Colonic mucosa (tissue), 4 donors: ENCODE data around the gene UBXN6. TPM values are rescaled to one million over a fixed set of nuclear protein-coding genes. Genes with fewer than 3 reads are reported as not detected.

ENCODE experiments used
- DNase-seq: peaks from one replicate; pipeline ENCODE4 v3.0.0-alpha.2; 2020
- H3K27ac ChIP-seq: fragments of 200-600 bp; one replicate; pipeline ENCODE4 v1.8.0; 2021
- H3K27me3 ChIP-seq: fragments of 200-600 bp; one replicate; pipeline ENCODE4 v1.8.0; 2021
- H3K36me3 ChIP-seq: fragments of 200-600 bp; one replicate; pipeline ENCODE4 v1.8.0; 2021
- H3K4me1 ChIP-seq: fragments of 200-600 bp; one replicate; pipeline ENCODE4 v1.8.0; 2021; ENCODE audit warnings: mild to moderate bottlenecking
- H3K4me3 ChIP-seq: fragments of 200-600 bp; one replicate; pipeline ENCODE4 v1.8.0; 2021
- H3K9ac ChIP-seq, 2 donors: one replicate each; pipeline ENCODE4 v1.7.0; 2013; ENCODE audit warnings: control low read depth in 2 of 2, low read depth in 2 of 2, low read length in 2 of 2
- H3K9me3 ChIP-seq: fragments of 200-600 bp; one replicate; pipeline ENCODE4 v1.8.0; 2021
- intact Hi-C: fragments of 100-400 bp; cut with DNase I; formaldehyde crosslinking; loops from one replicate; pipeline ENCODE4 v1.14.1; 2022
- microRNA-seq: library from miRNA; unstranded; fragments of <30 nt; microRNA quantifications from one replicate; pipeline ENCODE4, GENCODE V29; 2019
- total RNA-seq, 2 donors: library from RNA; stranded (reverse); fragmentation: NEBNext Ultra II Directional in 1 of 2; extraction: Animal tissue kit (Norgen Biotek cat#: 25700) in 1 of 2; gene quantifications; one replicate each; pipeline ENCODE4 v1.2.1, GENCODE V29; 2021
- TF ChIP-seq, protein P1 (sequence below): fragments of 200-600 bp; IDR thresholded peaks from one replicate; pipeline ENCODE4 v1.8.0; 2022; ENCODE audit warnings: antibody characterized with exemption, mild to moderate bottlenecking
- donor health status: healthy.
- donor health status: DM: no; HTN: no; CAD: no.
- donor health status: DM: no; HTN: no; CAD: no.

Gene UBXN6
- total RNA-seq, 2 donors from 2014 or later = 84.9 to 96.7 TPM

DNA sequence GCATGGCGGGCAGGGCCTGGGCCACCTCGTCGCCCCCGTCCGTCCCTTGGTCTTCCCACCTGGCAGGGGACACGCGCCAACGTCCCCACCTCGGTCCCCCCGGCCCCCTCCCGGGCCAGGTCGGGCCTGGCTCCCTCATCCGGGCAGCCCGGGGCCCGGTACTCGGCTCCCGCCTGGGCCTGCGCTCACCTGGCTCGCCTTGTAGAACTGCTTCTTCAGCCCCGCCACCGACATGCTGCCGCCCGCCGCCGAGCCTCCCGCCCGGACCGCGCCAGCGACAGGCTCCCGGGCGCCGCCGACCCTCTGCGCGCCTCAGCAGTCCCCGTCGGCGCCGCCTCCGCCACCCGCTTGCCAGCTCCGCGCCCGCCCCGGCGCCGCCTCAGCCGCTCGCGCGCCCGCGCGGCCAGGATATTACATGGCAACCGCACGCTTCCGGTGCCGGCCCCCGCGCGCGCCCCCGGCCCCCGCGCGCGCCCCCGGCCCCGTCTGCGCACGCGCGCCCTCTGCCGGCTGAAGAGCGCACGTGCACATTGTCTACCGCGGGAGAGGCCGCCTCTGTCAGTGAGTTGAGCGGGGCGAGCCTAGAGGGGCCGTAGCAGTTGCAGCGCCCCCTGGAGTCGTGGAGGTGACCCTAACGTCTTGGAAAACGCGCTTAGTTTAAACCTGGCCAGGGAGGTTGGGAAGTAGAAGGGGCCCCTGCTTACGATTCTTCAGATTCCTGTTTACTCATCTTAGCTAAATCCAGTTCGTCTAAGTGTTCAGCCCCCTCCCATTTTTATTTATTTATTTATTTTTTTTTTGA, 57.3 kb downstream of the UBXN6 start, which contains the start of gene SH3GL1:
TSS of gene SH3GL1 (minus strand) at position 413 of the 802 bp plus-strand sequence. CDS start at position 234, 179 bp downstream.
- peak; percentile 92 for DNase-seq
- H3K4me1 ChIP-seq = peaks cover 13% of the 10 kb centered on the region
- intact Hi-C loops = loop anchor here (10.0 kb wide), 1 partner anchor 54 kb away; the partner anchor contains the start of gene UBXN6
- peak within 1 kb of the TSS; percentile 92 for H3K27ac ChIP-seq
- no peaks in the 10 kb centered on the region for H3K36me3 ChIP-seq
- no peaks in the 10 kb centered on the region for H3K9me3 ChIP-seq
- peak within 1 kb of the TSS; percentile 93 to 98 for H3K9ac ChIP-seq
- TF ChIP-seq, protein P1, sequence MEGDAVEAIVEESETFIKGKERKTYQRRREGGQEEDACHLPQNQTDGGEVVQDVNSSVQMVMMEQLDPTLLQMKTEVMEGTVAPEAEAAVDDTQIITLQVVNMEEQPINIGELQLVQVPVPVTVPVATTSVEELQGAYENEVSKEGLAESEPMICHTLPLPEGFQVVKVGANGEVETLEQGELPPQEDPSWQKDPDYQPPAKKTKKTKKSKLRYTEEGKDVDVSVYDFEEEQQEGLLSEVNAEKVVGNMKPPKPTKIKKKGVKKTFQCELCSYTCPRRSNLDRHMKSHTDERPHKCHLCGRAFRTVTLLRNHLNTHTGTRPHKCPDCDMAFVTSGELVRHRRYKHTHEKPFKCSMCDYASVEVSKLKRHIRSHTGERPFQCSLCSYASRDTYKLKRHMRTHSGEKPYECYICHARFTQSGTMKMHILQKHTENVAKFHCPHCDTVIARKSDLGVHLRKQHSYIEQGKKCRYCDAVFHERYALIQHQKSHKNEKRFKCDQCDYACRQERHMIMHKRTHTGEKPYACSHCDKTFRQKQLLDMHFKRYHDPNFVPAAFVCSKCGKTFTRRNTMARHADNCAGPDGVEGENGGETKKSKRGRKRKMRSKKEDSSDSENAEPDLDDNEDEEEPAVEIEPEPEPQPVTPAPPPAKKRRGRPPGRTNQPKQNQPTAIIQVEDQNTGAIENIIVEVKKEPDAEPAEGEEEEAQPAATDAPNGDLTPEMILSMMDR = peak; percentile 70
- H3K27me3 ChIP-seq = no peaks in the 10 kb centered on the region
- peak within 1 kb of the TSS; percentile 96 for H3K4me3 ChIP-seq

DNA sequence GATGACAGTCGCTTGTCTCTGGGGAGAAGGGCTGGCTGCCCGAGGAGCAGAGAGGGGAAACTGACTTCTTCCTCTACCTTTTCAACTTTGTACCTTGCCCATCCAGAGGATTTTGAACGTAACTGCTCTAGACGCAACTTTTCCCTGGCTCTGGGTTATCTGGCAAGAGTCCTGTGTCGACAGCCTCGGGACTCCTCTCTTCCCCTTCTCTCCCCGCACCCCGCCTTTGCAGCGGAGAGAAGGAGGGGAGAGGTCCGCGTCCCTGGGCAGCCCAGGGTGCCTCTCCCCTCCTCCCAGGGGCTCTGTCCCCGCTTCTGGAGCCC, 57.8 kb downstream of the UBXN6 start:
- Histone ChIP-seq H3K27ac (peak overlapping the region; percentile 92), H3K4me3 (peak overlapping the region; percentile 96), H3K9ac (peak overlapping the region; percentile 93 to 98), H3K36me3 (no peaks in the 10 kb centered on the region), H3K9me3 (no peaks in the 10 kb centered on the region), H3K4me1 (peaks cover 13% of the 10 kb centered on the region), H3K27me3 (no peaks in the 10 kb centered on the region)
- DNase-seq = peak; percentile 44
- TF ChIP-seq, protein P1 = no peak
- intact Hi-C loops = loop anchor here (2.0 to 10.0 kb wide), 2 partner anchors 55 to 133 kb away; partner anchors contain the start of gene UBXN6

DNA sequence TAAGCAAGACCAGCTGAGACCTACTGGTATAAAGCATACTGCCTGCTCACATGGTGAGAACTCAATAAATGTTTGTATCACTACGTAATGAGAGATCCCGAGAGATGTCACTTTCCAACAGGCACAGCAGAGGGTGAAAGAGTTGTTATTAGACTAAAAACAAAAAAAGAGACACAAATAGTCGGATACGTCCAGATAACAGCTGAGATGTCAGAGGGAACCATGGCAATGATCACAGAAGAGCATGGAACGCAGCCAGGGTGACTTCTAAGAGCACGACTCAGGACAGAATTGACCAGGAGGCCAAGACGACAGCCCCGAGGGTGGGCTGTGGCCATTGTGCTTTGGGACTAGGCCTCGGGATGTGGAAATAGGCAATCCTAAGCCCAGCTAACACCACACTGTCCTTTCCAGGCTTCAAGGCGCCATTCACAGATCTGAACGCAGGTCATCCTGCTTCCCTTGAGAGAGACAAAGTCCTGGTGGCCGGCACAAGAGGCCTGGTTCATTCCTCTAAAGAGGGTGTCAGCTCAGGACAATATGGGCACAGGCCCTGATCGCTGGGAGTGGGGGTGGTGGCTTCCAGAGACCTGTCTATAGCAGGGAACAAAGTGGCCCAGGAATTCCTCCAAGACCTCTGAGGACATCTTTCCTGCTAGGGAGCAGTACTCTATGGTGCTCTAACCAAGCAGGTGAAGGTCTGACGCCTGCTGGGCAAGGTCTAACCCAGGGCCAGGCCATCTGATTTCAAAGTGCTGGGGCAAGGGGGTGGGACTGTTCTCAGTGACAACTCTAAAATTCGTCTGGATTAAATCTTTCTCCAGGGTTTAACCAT, 60.4 kb downstream of the UBXN6 start:
- Histone ChIP-seq H3K9ac (no peak overlapping the region), H3K36me3 (no peaks in the 10 kb centered on the region), H3K9me3 (no peaks in the 10 kb centered on the region), H3K4me1 (peaks cover 6% of the 10 kb centered on the region), H3K4me3 (no peak overlapping the region), H3K27me3 (no peaks in the 10 kb centered on the region), H3K27ac (no peak overlapping the region)
- intact Hi-C loops = no loop called here
- DNase-seq = no peak
- TF ChIP-seq, protein P1 = no peak

Small RNA genes within 50 kb of the gene (microRNA-seq; reads per million reads assigned to microRNA genes)
- gene MIR4746 = 5.5 reads per million, percentile 1 among the genes with 10 or more reads in this experiment

Other genes starting within 250 kb of the UBXN6 start
- 1 to 10 TPM in 1 of 2 donors, under 1 TPM in 1; 0.56 to 1.6 TPM for gene EBI3, start 228.3 kb downstream of the UBXN6 start, total RNA-seq
- 10 to 100 TPM; 15.8 to 25.8 TPM for gene YJU2, start 210.7 kb downstream of the UBXN6 start, total RNA-seq
- gene SHD, start 178.5 kb downstream of the UBXN6 start, total RNA-seq = 10 to 100 TPM; 16.8 to 19.3 TPM
- gene TMIGD2, start 155.4 kb downstream of the UBXN6 start, total RNA-seq = under 1 TPM in 1 of 2 donors, not detected in 1; 0.74 TPM
- gene FSD1, start 153.2 kb downstream of the UBXN6 start, total RNA-seq = 1 to 10 TPM in 1 of 2 donors, under 1 TPM in 1; 0.98 to 2.4 TPM
- gene STAP2, start 119.0 kb downstream of the UBXN6 start, total RNA-seq = 100 to 1,000 TPM; 197 to 218 TPM
- gene MPND, start 114.2 kb downstream of the UBXN6 start, total RNA-seq = 10 to 100 TPM; 38.0 to 63.2 TPM
- gene SH3GL1, start 57.2 kb downstream of the UBXN6 start, total RNA-seq = 10 to 100 TPM; 54.0 to 66.6 TPM
- 10 to 100 TPM; 15.6 to 53.2 TPM for gene CHAF1A, start 55.2 kb downstream of the UBXN6 start, total RNA-seq
- gene HDGFL2, start 14.5 kb upstream of the UBXN6 start, total RNA-seq = 10 to 100 TPM; 32.7 to 55.0 TPM
- gene PLIN4, start 60.7 kb upstream of the UBXN6 start, total RNA-seq = 1 to 10 TPM in 1 of 2 donors, under 1 TPM in 1; 0.47 to 6.3 TPM
- 1 to 10 TPM; 2.0 to 3.5 TPM for gene PLIN5, start 77.4 kb upstream of the UBXN6 start, total RNA-seq
- 10 to 100 TPM; 24.4 to 26.0 TPM for gene LRG1, start 82.2 kb upstream of the UBXN6 start, total RNA-seq
- gene SEMA6B, start 101.9 kb upstream of the UBXN6 start, total RNA-seq = 1 to 10 TPM; 1.3 to 5.6 TPM
- 10 to 100 TPM; 14.2 to 24.1 TPM for gene TNFAIP8L1, start 181.7 kb upstream of the UBXN6 start, total RNA-seq
- gene MYDGF, start 212.5 kb upstream of the UBXN6 start, total RNA-seq = 100 to 1,000 TPM; 108 to 182 TPM